Activated naive CD4-positive, alpha-beta T cell (primary cell): ENCODE results near the gene SRSF10.
A peak's percentile ranks its signal among the peaks of the same experiment; 100 is the strongest.
"Not testable (repeated sequence)": the region's sequence is repeated elsewhere in the genome, so short reads cannot be mapped to it uniquely, and the experiment has no call there.

Experiments
- DNase-seq, 4 experiments: peaks; one replicate each; lab custom pipeline; 2025; lab: John Stamatoyannopoulos, UW

SRSF10 gene

GRCh38 chr1:23958810-23959460 lies 21.2 kb downstream of the SRSF10 start:
- peak; percentile 62 to 80 (median 72) for DNase-seq

GRCh38 chr1:23958040-23958809 lies 21.9 kb downstream of the SRSF10 start:
- not testable (repeated sequence) for DNase-seq

- DNase-seq = no peak
These were observed 23.0 kb downstream of the SRSF10 start for GRCh38 chr1:23957096-23957495.

GRCh38 chr1:23953020-23953419 lies 27.1 kb downstream of the SRSF10 start:
- no peak for DNase-seq

GRCh38 chr1:23947366-23947765 lies 32.8 kb downstream of the SRSF10 start:
- DNase-seq = no peak

- no peak for DNase-seq
These were observed 43.5 kb downstream of the SRSF10 start for GRCh38 chr1:23936481-23937176.

GRCh38 chr1:23931491-23931880 lies 48.6 kb downstream of the SRSF10 start:
- no peak for DNase-seq

- DNase-seq = no peak
These were observed 49.2 kb downstream of the SRSF10 start for GRCh38 chr1:23930861-23931490.

GRCh38 chr1:23930270-23930669 lies 49.9 kb downstream of the SRSF10 start:
- DNase-seq = no peak

- no peak for DNase-seq
These were observed 51.3 kb downstream of the SRSF10 start for GRCh38 chr1:23928789-23929188.

- DNase-seq = no peak
These were observed 53.0 kb downstream of the SRSF10 start for GRCh38 chr1:23927097-23927496.

- no peak for DNase-seq
These were observed 54.8 kb downstream of the SRSF10 start for GRCh38 chr1:23925279-23925678.

- no peak for DNase-seq
These were observed 55.5 kb downstream of the SRSF10 start for GRCh38 chr1:23924601-23925000.

GRCh38 chr1:23923592-23924499 lies 56.3 kb downstream of the SRSF10 start:
- DNase-seq = no peak

GRCh38 chr1:23922321-23922943 lies 57.7 kb downstream of the SRSF10 start:
- DNase-seq = no peak

GRCh38 chr1:23916209-23917131 lies 63.7 kb downstream of the SRSF10 start:
- DNase-seq = peak in 3 of 4 experiments; percentile 11 to 25 (median 23)

- no peak for DNase-seq
These were observed 64.7 kb downstream of the SRSF10 start for GRCh38 chr1:23915466-23915865.

GRCh38 chr1:23914921-23915320 lies 65.2 kb downstream of the SRSF10 start:
- no peak for DNase-seq
